HUDEP-2 (cell line): ENCODE results near the gene RPP21.

Experiments
- DNase-seq, 76 experiments: peaks; one replicate each; lab custom pipeline; 2025; ENCODE audit not compliant: unreplicated experiment in 76 of 76; lab: John Stamatoyannopoulos, UW

RPP21 gene

GRCh38 chr6:30328397-30328796, 16.6 kb upstream of the RPP21 start:
- DNase-seq, result peak in 11 of 76 experiments; percentile 15 to 56 (median 30)

- DNase-seq, result no peak
Measured at GRCh38 chr6:30329331-30329730, 15.6 kb upstream of the RPP21 start.

- no peak for DNase-seq
Measured at GRCh38 chr6:30331981-30332380, 13.0 kb upstream of the RPP21 start.

DNA sequence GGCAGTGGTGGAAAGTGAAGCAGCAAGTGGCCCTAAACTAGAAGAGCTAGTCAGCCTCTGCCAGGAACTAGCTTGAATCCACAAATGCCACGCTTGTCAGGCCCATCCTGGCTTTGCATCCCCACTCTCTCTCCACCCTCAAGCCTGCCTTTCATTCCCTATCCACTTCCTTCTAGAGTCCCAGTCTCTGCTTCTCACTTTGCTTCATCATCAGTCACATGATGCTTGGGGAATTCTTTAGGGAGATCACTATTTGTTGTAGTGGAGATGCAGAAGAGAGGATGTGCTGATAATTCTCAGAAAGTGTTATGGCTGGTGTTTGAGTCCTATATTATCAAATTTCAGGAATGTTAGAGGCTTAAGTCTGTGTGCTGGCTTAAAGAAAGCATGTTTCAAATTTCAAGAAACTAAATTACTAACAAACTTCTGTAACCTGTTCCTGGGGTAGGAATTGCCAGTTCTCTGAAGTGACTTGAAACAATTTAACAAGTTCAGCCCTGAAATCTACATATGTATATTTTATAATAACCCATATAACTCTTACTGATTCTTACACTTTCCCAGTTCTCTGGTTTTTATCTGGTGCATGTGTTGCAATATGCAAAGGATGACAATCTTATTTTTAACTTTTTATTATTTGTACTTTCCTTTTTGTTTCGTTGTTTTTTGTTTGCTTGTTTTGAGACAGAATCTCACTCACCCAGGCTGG, 10.7 kb upstream of the RPP21 start:
- no peak for DNase-seq

- peak in 2 of 76 experiments; percentile 20 to 21 for DNase-seq
Measured at GRCh38 chr6:30340589-30341054, 4.3 kb upstream of the RPP21 start.

GRCh38 chr6:30341218-30341617, 3.7 kb upstream of the RPP21 start:
- DNase-seq, result no peak

DNA sequence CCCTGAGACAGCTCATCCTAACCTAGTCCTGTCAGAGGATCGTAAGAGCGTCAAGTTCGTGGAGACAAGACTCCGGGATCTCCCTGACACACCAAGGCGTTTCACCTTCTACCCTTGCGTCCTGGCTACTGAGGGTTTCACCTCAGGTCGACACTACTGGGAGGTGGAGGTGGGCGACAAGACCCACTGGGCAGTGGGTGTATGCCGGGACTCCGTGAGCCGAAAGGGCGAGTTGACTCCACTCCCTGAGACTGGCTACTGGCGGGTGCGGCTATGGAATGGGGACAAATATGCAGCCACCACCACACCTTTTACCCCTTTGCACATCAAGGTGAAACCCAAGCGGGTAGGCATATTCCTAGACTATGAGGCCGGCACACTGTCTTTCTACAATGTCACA, 3.2 kb upstream of the RPP21 start:
- DNase-seq, result no peak

DNA sequence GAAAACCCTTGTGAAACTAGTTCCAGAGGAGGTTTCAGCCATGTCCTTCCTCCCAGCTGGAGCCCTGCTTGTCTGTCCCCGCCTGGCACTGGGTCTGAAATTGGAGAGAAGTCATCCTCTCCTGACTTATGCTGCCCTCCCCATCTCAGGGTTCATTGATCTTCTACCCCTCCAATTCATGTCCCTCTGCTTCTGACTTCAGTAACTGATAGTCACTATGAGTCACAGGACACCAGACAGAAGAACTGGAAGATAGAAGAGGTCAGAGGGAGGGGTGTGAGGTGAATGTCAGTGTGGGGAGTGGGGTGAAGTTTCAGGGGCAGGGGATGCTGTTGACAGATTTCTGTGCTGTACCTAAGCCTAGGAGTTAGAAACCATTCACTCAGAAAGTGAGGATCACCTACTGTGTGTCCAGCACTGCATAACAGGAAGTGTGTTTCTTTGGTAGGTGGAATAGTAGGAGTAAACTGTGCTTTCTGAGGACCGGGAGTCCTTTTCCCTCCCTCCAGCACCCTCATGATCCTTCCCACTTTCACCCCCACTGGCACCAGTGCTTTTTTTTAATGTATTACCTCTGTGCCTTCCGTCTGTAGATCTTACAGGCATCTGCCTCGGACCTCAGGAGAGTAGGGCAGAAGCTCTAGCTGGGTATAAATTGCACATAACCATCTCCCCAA, 627 bp upstream of the RPP21 start:
- DNase-seq, result peak in 11 of 76 experiments; percentile 20 to 50 (median 29)

DNA sequence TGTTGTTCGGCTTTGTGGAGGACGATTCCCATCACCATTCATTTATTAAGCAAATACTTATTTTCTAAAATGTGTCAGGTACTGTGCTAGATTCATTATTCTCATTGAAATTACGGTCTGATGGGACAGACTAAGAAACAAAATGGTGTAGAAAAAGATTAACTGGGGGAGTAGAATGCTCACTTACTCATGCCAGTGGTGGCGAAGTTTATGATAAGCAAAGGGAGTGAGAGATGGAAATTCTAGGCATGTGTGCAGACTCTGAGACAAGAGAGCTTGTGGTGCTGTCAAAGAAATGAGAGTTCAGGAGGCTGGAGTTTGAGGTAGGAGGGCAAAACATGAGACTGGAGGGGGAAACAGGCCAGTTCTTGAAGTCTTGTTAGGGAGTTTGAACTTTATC, 896 bp downstream of the RPP21 start:
- DNase-seq, result peak in 8 of 76 experiments; percentile 7 to 35 (median 22)

- DNase-seq, result no peak
Measured at GRCh38 chr6:30348957-30349356, 4.0 kb downstream of the RPP21 start.

GRCh38 chr6:30349421-30350177, 4.6 kb downstream of the RPP21 start:
- no peak for DNase-seq

- DNase-seq, result no peak
Measured at GRCh38 chr6:30350524-30350923, 5.6 kb downstream of the RPP21 start.

GRCh38 chr6:30352550-30352949, 7.6 kb downstream of the RPP21 start:
- DNase-seq, result no peak

- no peak for DNase-seq
Measured at GRCh38 chr6:30355281-30355680, 10.3 kb downstream of the RPP21 start.

DNA sequence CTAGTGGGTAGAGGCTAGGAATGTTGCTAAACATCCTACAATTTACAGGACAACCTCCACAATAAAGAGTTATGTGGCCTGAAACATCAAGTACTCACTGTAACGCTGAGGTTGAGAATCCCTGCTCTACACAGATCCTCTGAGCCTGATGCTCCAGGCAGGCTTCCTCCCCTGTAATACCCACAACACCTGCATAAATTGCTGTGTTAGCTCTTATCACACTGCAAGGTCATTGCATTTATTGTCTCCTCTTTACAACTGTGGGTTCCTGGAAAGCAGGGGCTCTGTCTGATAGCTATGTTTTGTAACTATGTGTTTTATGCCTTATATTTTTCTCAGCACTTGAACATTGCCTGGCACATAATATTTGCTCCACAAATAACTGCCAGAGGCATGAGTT, 11.6 kb downstream of the RPP21 start:
- no peak for DNase-seq

- DNase-seq, result peak in 41 of 76 experiments; percentile 7 to 59 (median 27)
Measured at GRCh38 chr6:30357678-30358540, 13.0 kb downstream of the RPP21 start.

GRCh38 chr6:30359276-30359675, 14.3 kb downstream of the RPP21 start:
- DNase-seq, result no peak

DNA sequence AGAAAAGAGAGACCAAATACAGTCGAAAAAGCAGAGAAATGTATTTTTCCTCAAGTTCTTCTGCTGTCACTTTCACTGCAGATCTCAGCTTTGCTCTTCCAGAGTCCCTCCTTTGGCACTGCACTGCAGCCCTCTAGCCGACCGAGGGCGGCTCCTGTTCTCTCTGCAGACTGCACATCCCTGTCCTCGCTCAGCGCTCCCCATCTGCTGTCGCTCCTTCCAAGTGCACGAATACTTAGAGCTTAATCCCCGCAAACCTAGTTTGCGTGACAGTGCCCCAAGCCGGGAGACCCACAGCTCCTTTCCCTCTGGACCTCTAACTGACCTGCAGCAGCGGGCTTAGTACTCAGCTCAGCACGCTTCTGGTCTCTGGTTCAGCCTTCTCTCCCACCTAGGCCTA, 15.2 kb downstream of the RPP21 start:
- DNase-seq, result no peak

- DNase-seq, result no peak
Measured at GRCh38 chr6:30361661-30362060, 16.7 kb downstream of the RPP21 start.

DNA sequence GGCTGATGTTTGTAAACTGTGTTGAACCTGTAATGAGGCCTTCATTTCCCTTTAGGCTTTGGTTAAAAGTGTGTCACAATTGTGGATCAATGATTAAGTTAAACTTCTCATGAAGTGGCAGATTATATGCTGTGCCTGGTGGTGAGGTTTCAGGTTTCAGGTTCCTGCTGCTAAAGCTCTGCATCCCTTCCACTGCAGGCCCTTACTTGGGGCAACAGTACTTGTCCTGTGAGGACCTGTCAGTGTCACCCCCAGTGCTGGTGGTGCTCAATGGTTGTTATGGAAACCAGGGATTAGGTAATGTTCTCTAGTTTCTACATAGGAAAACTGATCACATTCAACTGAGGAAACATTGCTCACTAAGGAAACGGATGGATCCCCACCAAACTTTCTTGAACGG, 18.5 kb downstream of the RPP21 start:
- no peak for DNase-seq
